CD14-positive monocyte (primary cell): ENCODE data around the gene UBQLN3. TPM values are rescaled to one million over a fixed set of nuclear protein-coding genes. Genes with fewer than 3 reads are reported as not detected.

Source experiments
- DNase-seq, 3 donors: peaks; one replicate each; pipeline ENCODE4 v3.0.0-alpha.2; 2011 to 2022
- H2AFZ ChIP-seq: 2 replicates; pipeline ENCODE4 v1.6.0; 2012; ENCODE audit warnings: mild to moderate bottlenecking, low read depth, low read length, inconsistent platforms; ENCODE audit not compliant: insufficient read depth, poor library complexity, severe bottlenecking
- H3K27ac ChIP-seq, 2 donors: 1 replicate in 1 of 2; 2 replicates in 1 of 2; pipeline ENCODE4 v1.5.1; 2012 to 2013; ENCODE audit warnings: low read length in 2 of 2, control low read depth in 1 of 2, inconsistent platforms in 1 of 2, low read depth in 1 of 2, mild to moderate bottlenecking in 1 of 2
- H3K27me3 ChIP-seq, 2 donors: one replicate each; pipeline versions ENCODE4 v1.6.0 to v1.6.1; 2011 to 2013; ENCODE audit warnings: low read length in 2 of 2; ENCODE audit not compliant: control insufficient read depth in 2 of 2, insufficient read depth in 2 of 2
- H3K36me3 ChIP-seq, 2 donors: replicated peaks in 1 of 2; 1 replicate in 1 of 2; 2 replicates in 1 of 2; pipeline versions ENCODE4 v1.5.1 to v1.6.1; 2012 to 2013; ENCODE audit warnings: low read length in 2 of 2, control low read depth in 1 of 2, inconsistent platforms in 1 of 2, mild to moderate bottlenecking in 1 of 2; ENCODE audit not compliant: insufficient read depth in 2 of 2, control insufficient read depth in 1 of 2
- H3K4me1 ChIP-seq, 2 donors: 1 replicate in 1 of 2; 2 replicates in 1 of 2; pipeline versions ENCODE4 v1.5.1 to v1.6.1; 2012 to 2013; ENCODE audit warnings: low read length in 2 of 2, control low read depth in 1 of 2, inconsistent platforms in 1 of 2, mild to moderate bottlenecking in 1 of 2, moderate library complexity in 1 of 2; ENCODE audit not compliant: insufficient read depth in 2 of 2, control insufficient read depth in 1 of 2
- H3K4me2 ChIP-seq: replicated peaks from 2 replicates; pipeline ENCODE3; 2012; ENCODE audit warnings: low read length, moderate library complexity, mild to moderate bottlenecking; ENCODE audit not compliant: poor library complexity, severe bottlenecking; ENCODE audit errors: extremely low read depth
- H3K4me3 ChIP-seq, 3 experiments: fragments of 200-600 bp in 1 of 3; sonication (generic) in 1 of 3; replicated peaks in 1 of 3; 1 replicate in 2 of 3; 2 replicates in 1 of 3; pipeline ENCODE4 v1.5.1; 2011 to 2013; ENCODE audit warnings: low read length in 3 of 3, mild to moderate bottlenecking in 3 of 3, control low read depth in 2 of 3, low read depth in 2 of 3, inconsistent platforms in 1 of 3, moderate library complexity in 1 of 3
- H3K79me2 ChIP-seq: 2 replicates; pipeline ENCODE4 v1.6.0; 2012; ENCODE audit warnings: mild to moderate bottlenecking, control low read depth, inconsistent platforms, low read length, moderate library complexity; ENCODE audit not compliant: insufficient read depth
- H3K9ac ChIP-seq: 2 replicates; pipeline ENCODE4 v1.6.0; 2017; ENCODE audit warnings: low read length, mild to moderate bottlenecking; ENCODE audit not compliant: insufficient read depth, poor library complexity, severe bottlenecking
- H3K9me3 ChIP-seq, 2 donors: replicated peaks in 1 of 2; 1 replicate in 1 of 2; 2 replicates in 1 of 2; pipeline versions ENCODE4 v1.5.1 to v1.6.1; 2012 to 2013; ENCODE audit warnings: low read length in 2 of 2, control low read depth in 1 of 2; ENCODE audit not compliant: control insufficient read depth in 1 of 2, insufficient read depth in 1 of 2
- H4K20me1 ChIP-seq: 2 replicates; pipeline ENCODE4 v1.6.0; 2012; ENCODE audit warnings: mild to moderate bottlenecking, low read length, control low read depth, moderate library complexity; ENCODE audit not compliant: insufficient read depth
- H3K27ac Mint-ChIP-seq, 7 donors: one replicate each; pipeline ENCODE4 v1.8.0; 2020; ENCODE audit warnings: mild to moderate bottlenecking in 7 of 7, mixed read lengths in 7 of 7, moderate library complexity in 6 of 7, inconsistent platforms in 2 of 7
- H3K27me3 Mint-ChIP-seq, 3 donors: one replicate each; pipeline ENCODE4 v1.8.0; 2021 to 2022; ENCODE audit warnings: low read depth in 3 of 3, mild to moderate bottlenecking in 3 of 3, mixed read lengths in 3 of 3, moderate library complexity in 3 of 3, inconsistent platforms in 1 of 3
- H3K36me3 Mint-ChIP-seq, 2 donors: one replicate each; pipeline ENCODE4 v1.8.0; 2020; ENCODE audit warnings: mixed read lengths in 2 of 2, inconsistent platforms in 1 of 2, mild to moderate bottlenecking in 1 of 2
- H3K4me1 Mint-ChIP-seq: one replicate; pipeline ENCODE4 v1.8.0; 2020; ENCODE audit warnings: mild to moderate bottlenecking, mixed read lengths
- H3K4me3 Mint-ChIP-seq, 2 donors: one replicate each; pipeline ENCODE4 v1.8.0; 2020; ENCODE audit warnings: mild to moderate bottlenecking in 2 of 2, mixed read lengths in 2 of 2, moderate library complexity in 1 of 2
- H3K9me3 Mint-ChIP-seq, 7 donors: one replicate each; pipeline ENCODE4 v1.8.0; 2020 to 2022; ENCODE audit warnings: mixed read lengths in 7 of 7, mild to moderate bottlenecking in 6 of 7, moderate library complexity in 6 of 7, inconsistent platforms in 2 of 7
- CTCF ChIP-seq: fragments of 200-600 bp; IDR thresholded peaks from one replicate; pipeline ENCODE4 v1.8.0; 2022; ENCODE audit warnings: antibody characterized with exemption, mild to moderate bottlenecking
- WGBS: methylation state at CpG from one replicate; pipeline ENCODE4 v1.1.5; 2013; ENCODE audit warnings: missing lambda C conversion rate; ENCODE audit not compliant: insufficient coverage; 5-methylcytosine and 5-hydroxymethylcytosine counted together
- intact Hi-C, 2 donors: fragments of 100-400 bp; cut with micrococcal nuclease; formaldehyde crosslinking; loops; one replicate each; pipeline versions ENCODE4 v1.15.0 to v1.15.1; 2023
- polyA plus RNA-seq, 3 donors: library from polyadenylated mRNA; depleted of rRNA in 1 of 3; unstranded in 2 of 3; stranded (reverse) in 1 of 3; fragments of 300-500 nt in 2 of 3; fragments of >200 nt in 1 of 3; fragmentation: Illumina TruSeq in 2 of 3; gene quantifications; 1 replicate in 2 of 3; 2 replicates in 1 of 3; pipeline ENCODE4 v1.2.3, GENCODE V29; 2012 to 2021

UBQLN3 gene
- polyA plus RNA-seq, 3 donors = not detected

GRCh38 chr11:5528495-5528894, 18.7 kb upstream of the UBQLN3 start:
- Histone ChIP-seq H3K4me2 (no peak overlapping the region), H3K79me2 (no peaks in the 10 kb centered on the region), H3K4me1 (no peaks in the 10 kb centered on the region), H3K4me3 (no peak overlapping the region), H3K27me3 (no peaks in the 10 kb centered on the region), H4K20me1 (no peaks in the 10 kb centered on the region), H3K9ac (no peak overlapping the region), H3K36me3 (no peaks in the 10 kb centered on the region), H3K9me3 (no peaks in the 10 kb centered on the region), H3K27ac (no peak overlapping the region), H2AFZ (no peak overlapping the region)
- WGBS = no CpG with 5 or more reads among the region's 1 CpG
- H3K36me3 Mint-ChIP-seq = no peaks in the 10 kb centered on the region
- TF ChIP-seq CTCF = no peak
- H3K27me3 Mint-ChIP-seq = peaks cover 0 to 1% (median 1%) of the 10 kb centered on the region in 3 donors
- intact Hi-C loops = no loop called here
- DNase-seq = no peak
- no peaks in the 10 kb centered on the region for H3K4me1 Mint-ChIP-seq
- H3K27ac Mint-ChIP-seq = no peak overlapping the region
- H3K4me3 Mint-ChIP-seq = no peak overlapping the region
- H3K9me3 Mint-ChIP-seq = peaks cover 0 to 9% (median 2%) of the 10 kb centered on the region in 7 donors

GRCh38 chr11:5527716-5528115, 18.0 kb upstream of the UBQLN3 start:
- Histone ChIP-seq H3K9ac (no peak overlapping the region), H2AFZ (no peak overlapping the region), H3K9me3 (no peaks in the 10 kb centered on the region), H3K36me3 (no peaks in the 10 kb centered on the region), H3K4me1 (no peaks in the 10 kb centered on the region), H4K20me1 (no peaks in the 10 kb centered on the region), H3K27me3 (no peaks in the 10 kb centered on the region), H3K4me2 (no peak overlapping the region), H3K27ac (no peak overlapping the region), H3K79me2 (no peaks in the 10 kb centered on the region), H3K4me3 (no peak overlapping the region)
- no peaks in the 10 kb centered on the region for H3K4me1 Mint-ChIP-seq
- no peak for TF ChIP-seq CTCF
- no peaks in the 10 kb centered on the region for H3K36me3 Mint-ChIP-seq
- no peak for DNase-seq
- no peak overlapping the region for H3K4me3 Mint-ChIP-seq
- peaks cover 0 to 3% (median 1%) of the 10 kb centered on the region in 3 donors for H3K27me3 Mint-ChIP-seq
- 98% methylated on average over 5 of the region's 5 CpGs for WGBS
- intact Hi-C loops = no loop called here
- H3K27ac Mint-ChIP-seq = peak overlapping the region in 1 of 7 donors; percentile 43
- H3K9me3 Mint-ChIP-seq = peaks cover 2 to 9% (median 2%) of the 10 kb centered on the region in 7 donors
